Neural cell (in vitro differentiated cells): Measurements from ENCODE around the gene SPSB3.

Experiments
- RAD21 ChIP-seq: fragments of 450-650 bp; conservative IDR thresholded peaks from 2 replicates; pipeline ENCODE4 v1.6.1; 2014; ENCODE audit warnings: antibody characterized with exemption, mild to moderate bottlenecking, moderate library complexity
- TF ChIP-seq, protein P1 (sequence below): fragments of 450-650 bp; IDR thresholded peaks from 2 replicates; pipeline ENCODE4 v1.5.1; 2014; ENCODE audit warnings: antibody characterized with exemption, mild to moderate bottlenecking, moderate library complexity; ENCODE audit not compliant: poor library complexity, severe bottlenecking
- TF ChIP-seq, protein P2 (sequence below): IDR thresholded peaks from 2 replicates; pipeline ENCODE4 v1.6.1; 2012; ENCODE audit warnings: borderline replicate concordance

DNA sequence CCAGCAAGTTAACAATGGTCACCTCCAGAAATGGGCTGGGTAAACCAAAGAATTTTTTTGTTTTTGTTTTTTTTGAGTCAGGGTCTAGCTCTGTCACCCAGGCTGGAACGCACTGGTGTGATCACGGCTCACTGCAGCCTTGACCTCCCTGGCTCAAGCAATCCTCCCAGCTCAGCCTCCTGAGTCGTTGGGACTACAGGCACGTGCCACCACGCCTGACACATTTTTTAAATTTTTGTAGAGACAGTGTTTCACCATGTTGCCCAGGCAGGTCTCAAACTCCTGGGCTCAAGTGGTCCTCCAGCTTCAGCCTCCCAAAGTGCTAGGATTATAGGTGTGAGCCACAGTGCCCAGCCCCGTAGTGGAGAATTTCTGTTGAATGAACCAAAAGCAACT, 1.7 kb downstream of the SPSB3 start:
- TF ChIP-seq, protein P1, sequence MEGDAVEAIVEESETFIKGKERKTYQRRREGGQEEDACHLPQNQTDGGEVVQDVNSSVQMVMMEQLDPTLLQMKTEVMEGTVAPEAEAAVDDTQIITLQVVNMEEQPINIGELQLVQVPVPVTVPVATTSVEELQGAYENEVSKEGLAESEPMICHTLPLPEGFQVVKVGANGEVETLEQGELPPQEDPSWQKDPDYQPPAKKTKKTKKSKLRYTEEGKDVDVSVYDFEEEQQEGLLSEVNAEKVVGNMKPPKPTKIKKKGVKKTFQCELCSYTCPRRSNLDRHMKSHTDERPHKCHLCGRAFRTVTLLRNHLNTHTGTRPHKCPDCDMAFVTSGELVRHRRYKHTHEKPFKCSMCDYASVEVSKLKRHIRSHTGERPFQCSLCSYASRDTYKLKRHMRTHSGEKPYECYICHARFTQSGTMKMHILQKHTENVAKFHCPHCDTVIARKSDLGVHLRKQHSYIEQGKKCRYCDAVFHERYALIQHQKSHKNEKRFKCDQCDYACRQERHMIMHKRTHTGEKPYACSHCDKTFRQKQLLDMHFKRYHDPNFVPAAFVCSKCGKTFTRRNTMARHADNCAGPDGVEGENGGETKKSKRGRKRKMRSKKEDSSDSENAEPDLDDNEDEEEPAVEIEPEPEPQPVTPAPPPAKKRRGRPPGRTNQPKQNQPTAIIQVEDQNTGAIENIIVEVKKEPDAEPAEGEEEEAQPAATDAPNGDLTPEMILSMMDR, result no peak
- no peak for TF ChIP-seq RAD21
- TF ChIP-seq, protein P2, sequence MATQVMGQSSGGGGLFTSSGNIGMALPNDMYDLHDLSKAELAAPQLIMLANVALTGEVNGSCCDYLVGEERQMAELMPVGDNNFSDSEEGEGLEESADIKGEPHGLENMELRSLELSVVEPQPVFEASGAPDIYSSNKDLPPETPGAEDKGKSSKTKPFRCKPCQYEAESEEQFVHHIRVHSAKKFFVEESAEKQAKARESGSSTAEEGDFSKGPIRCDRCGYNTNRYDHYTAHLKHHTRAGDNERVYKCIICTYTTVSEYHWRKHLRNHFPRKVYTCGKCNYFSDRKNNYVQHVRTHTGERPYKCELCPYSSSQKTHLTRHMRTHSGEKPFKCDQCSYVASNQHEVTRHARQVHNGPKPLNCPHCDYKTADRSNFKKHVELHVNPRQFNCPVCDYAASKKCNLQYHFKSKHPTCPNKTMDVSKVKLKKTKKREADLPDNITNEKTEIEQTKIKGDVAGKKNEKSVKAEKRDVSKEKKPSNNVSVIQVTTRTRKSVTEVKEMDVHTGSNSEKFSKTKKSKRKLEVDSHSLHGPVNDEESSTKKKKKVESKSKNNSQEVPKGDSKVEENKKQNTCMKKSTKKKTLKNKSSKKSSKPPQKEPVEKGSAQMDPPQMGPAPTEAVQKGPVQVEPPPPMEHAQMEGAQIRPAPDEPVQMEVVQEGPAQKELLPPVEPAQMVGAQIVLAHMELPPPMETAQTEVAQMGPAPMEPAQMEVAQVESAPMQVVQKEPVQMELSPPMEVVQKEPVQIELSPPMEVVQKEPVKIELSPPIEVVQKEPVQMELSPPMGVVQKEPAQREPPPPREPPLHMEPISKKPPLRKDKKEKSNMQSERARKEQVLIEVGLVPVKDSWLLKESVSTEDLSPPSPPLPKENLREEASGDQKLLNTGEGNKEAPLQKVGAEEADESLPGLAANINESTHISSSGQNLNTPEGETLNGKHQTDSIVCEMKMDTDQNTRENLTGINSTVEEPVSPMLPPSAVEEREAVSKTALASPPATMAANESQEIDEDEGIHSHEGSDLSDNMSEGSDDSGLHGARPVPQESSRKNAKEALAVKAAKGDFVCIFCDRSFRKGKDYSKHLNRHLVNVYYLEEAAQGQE, result no peak
